ENCODE results near the gene S100A2. TPM values are rescaled to one million over a fixed set of nuclear protein-coding genes. Genes with fewer than 3 reads are reported as not detected.
A peak's percentile ranks its signal among the peaks of the same experiment; 100 is the strongest.

Gene S100A2
- total RNA-seq, 2 experiments from 2014 or later = 0.50 TPM; not detected in 1

GRCh38 chr1:153606194-153606593 is 40.5 kb upstream of the S100A2 start:
- Mint-ChIP-seq H3K4me3 (no peak overlapping the region), H3K9me3 (no peaks in the 10 kb centered on the region), H3K4me1 (ENCODE audit: low read depth) (peaks cover 3% of the 10 kb centered on the region), H3K36me3 (ENCODE audit: low read depth) (no peaks in the 10 kb centered on the region), H3K27ac (no peak overlapping the region), H3K27me3 (no peaks in the 10 kb centered on the region)
- CTCF ChIA-PET = interaction anchor here (1.7 to 5.9 kb wide), 2 partner anchors 11 to 111 kb away, joined by 5 to 29 read pairs; partner anchors contain the start of gene S100A14
- no peak for TF ChIP-seq CTCF (IDR thresholded peaks at IDR 0.05)
- intact Hi-C loops (cut with micrococcal nuclease) = no loop called here
- DNase-seq = no peak
- POLR2A ChIA-PET = no interaction called here
- no peak for ATAC-seq

GRCh38 chr1:153602749-153603148 is 37.1 kb upstream of the S100A2 start:
- no peaks in the 10 kb centered on the region for H3K27me3 Mint-ChIP-seq
- CTCF ChIA-PET = interaction anchor here (1.7 to 5.9 kb wide), 2 partner anchors 14 to 92 kb away, joined by 7 to 29 read pairs; partner anchors contain the start of gene S100A14
- intact Hi-C loops (cut with micrococcal nuclease) = no loop called here

GRCh38 chr1:153599847-153600246 is 34.2 kb upstream of the S100A2 start:
- Mint-ChIP-seq H3K27ac (no peak overlapping the region), H3K36me3 (ENCODE audit: low read depth) (no peaks in the 10 kb centered on the region), H3K9me3 (no peaks in the 10 kb centered on the region), H3K4me1 (ENCODE audit: low read depth) (peaks cover 18% of the 10 kb centered on the region), H3K4me3 (no peak overlapping the region), H3K27me3 (no peaks in the 10 kb centered on the region)
- ChIA-PET CTCF (interaction anchor here (1.1 to 1.9 kb wide), 2 partner anchors 19 to 89 kb away, joined by 3 to 6 read pairs; no protein-coding TSS in a partner anchor), POLR2A (no interaction called here)
- no peak for ATAC-seq
- intact Hi-C loops (cut with micrococcal nuclease) = no loop called here
- no peak for TF ChIP-seq CTCF (IDR thresholded peaks at IDR 0.05)
- DNase-seq = no peak

More at GRCh38 chr1:153602749-153603148, 37.1 kb upstream of the S100A2 start:
- POLR2A ChIA-PET = interaction anchor here (1.0 to 1.2 kb wide), 3 partner anchors 9 to 30 kb away, joined by 3 read pairs; no protein-coding TSS in a partner anchor
- Mint-ChIP-seq H3K4me3 (no peak overlapping the region), H3K36me3 (ENCODE audit: low read depth) (no peaks in the 10 kb centered on the region), H3K9me3 (no peaks in the 10 kb centered on the region), H3K4me1 (ENCODE audit: low read depth) (peaks cover 11% of the 10 kb centered on the region), H3K27ac (no peak overlapping the region)
- ATAC-seq (no peak), DNase-seq (no peak)
- TF ChIP-seq CTCF (IDR thresholded peaks at IDR 0.05) = no peak

- ChIA-PET POLR2A (interaction anchor here (1.5 kb wide), 1 partner anchor 22 kb away, joined by 3 read pairs; no protein-coding TSS in a partner anchor), CTCF (interaction anchor here (0.9 to 1.9 kb wide), 7 partner anchors 16 to 88 kb away, joined by 3 to 7 read pairs (median 4); partner anchors contain the start of genes CHTOP and S100A13)
- Mint-ChIP-seq H3K36me3 (ENCODE audit: low read depth) (no peaks in the 10 kb centered on the region), H3K27me3 (no peaks in the 10 kb centered on the region), H3K9me3 (no peaks in the 10 kb centered on the region), H3K4me1 (ENCODE audit: low read depth) (peaks cover 18% of the 10 kb centered on the region), H3K4me3 (no peak overlapping the region), H3K27ac (peak overlapping the region; percentile 71)
- intact Hi-C loops (cut with micrococcal nuclease) = no loop called here
- TF ChIP-seq CTCF (IDR thresholded peaks at IDR 0.05) = no peak
- ATAC-seq = peak; percentile 92
- DNase-seq = peak; percentile 48
Observed at GRCh38 chr1:153598309-153599172, 32.9 kb upstream of the S100A2 start.

- Mint-ChIP-seq H3K27ac (no peak overlapping the region), H3K4me3 (no peak overlapping the region), H3K36me3 (ENCODE audit: low read depth) (no peaks in the 10 kb centered on the region), H3K9me3 (no peaks in the 10 kb centered on the region), H3K27me3 (no peaks in the 10 kb centered on the region), H3K4me1 (ENCODE audit: low read depth) (peaks cover 16% of the 10 kb centered on the region)
- DNase-seq = peak; percentile 45
- no peak for TF ChIP-seq CTCF (IDR thresholded peaks at IDR 0.05)
- intact Hi-C loops (cut with micrococcal nuclease) = no loop called here
- ATAC-seq = peak; percentile 85
- ChIA-PET POLR2A (no interaction called here), CTCF (interaction anchor here (1.2 to 3.0 kb wide), 6 partner anchors 17 to 86 kb away, joined by 3 to 12 read pairs (median 4); no protein-coding TSS in a partner anchor)
Observed at GRCh38 chr1:153597206-153597605, 31.6 kb upstream of the S100A2 start.

Data from activated CD8-positive, alpha-beta T cell treated with anti-CD3 and anti-CD28 coated beads for 36 hours (primary cell).